Stimulated activated naive B cell treated with anti-CD40 and anti-IgM and Interleukin-4, amounts not matched to agents 10 μg/mL and 1 μg/mL and 100 μg/mL, for 72 hours (primary cell): ENCODE data around the gene IQCH.

Source experiments
- ATAC-seq, 2 donors: fragments of 150-1000 bp; cut with Tn5 transposase; replicated peaks; 2 replicates each; pipeline ENCODE4 v1.10.0; 2021; ENCODE audit warnings: moderate library complexity in 1 of 2
- DNase-seq: peaks from one replicate; pipeline ENCODE4 v3.0.0; 2021
- H3K27ac Mint-ChIP-seq: one replicate; pipeline ENCODE4 v1.8.0; 2022; ENCODE audit warnings: mild to moderate bottlenecking, mixed read lengths
- H3K27me3 Mint-ChIP-seq, 2 donors: one replicate each; pipeline ENCODE4 v1.8.0; 2022; ENCODE audit warnings: mixed read lengths in 2 of 2
- H3K36me3 Mint-ChIP-seq, 2 donors: one replicate each; pipeline ENCODE4 v1.8.0; 2022; ENCODE audit warnings: mixed read lengths in 2 of 2, mild to moderate bottlenecking in 1 of 2
- H3K4me1 Mint-ChIP-seq, 2 donors: one replicate each; pipeline ENCODE4 v1.8.0; 2022; ENCODE audit warnings: mixed read lengths in 2 of 2, mild to moderate bottlenecking in 1 of 2
- H3K4me3 Mint-ChIP-seq, 2 donors: one replicate each; pipeline ENCODE4 v1.8.0; 2022; ENCODE audit warnings: mild to moderate bottlenecking in 2 of 2, mixed read lengths in 2 of 2, moderate library complexity in 1 of 2
- H3K9me3 Mint-ChIP-seq, 2 donors: one replicate each; pipeline ENCODE4 v1.8.0; 2022; ENCODE audit warnings: mixed read lengths in 2 of 2, mild to moderate bottlenecking in 1 of 2

The IQCH gene

DNA sequence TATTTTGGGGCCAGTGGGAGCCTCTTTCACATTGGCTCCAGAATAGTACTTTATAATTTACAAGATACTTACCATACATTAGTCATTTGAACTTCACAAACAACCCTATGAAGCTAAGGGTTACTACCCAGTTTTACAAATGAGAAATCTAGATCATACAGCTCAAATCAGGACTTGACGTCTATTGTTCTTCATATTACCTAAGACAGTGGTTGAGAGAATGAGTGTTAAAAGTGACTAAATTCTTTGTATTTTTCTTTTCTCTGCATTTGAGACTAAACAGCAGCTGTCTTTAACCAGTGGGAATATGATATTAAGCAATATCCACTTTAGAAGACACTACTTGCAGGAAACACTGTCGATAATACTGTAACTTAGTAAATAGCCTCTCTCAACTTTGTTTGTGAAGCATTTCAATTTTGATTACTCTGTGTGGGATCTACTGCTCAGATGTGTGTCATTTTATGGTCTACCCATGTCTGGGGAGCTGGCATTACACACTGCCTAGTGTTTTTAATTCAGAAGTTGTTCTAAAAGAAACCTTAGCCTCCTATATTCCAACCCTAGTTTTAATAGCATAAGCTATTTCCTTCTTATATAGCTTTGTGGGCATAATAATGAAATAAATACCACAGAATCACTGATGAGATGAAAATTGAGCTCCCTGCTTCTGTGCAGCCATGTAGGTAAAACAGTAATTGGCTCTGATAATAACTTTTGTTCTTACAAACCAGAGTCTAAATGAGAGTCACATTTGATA is 45.9 kb downstream of the IQCH start:
- H3K27me3 Mint-ChIP-seq: no peaks in the 10 kb centered on the region
- no peaks in the 10 kb centered on the region for H3K9me3 Mint-ChIP-seq
- H3K4me1 Mint-ChIP-seq: peaks cover 11 to 15% of the 10 kb centered on the region in 2 donors
- DNase-seq (no peak), ATAC-seq (no peak)
- H3K27ac Mint-ChIP-seq: no peak overlapping the region
- no peaks in the 10 kb centered on the region for H3K36me3 Mint-ChIP-seq
- H3K4me3 Mint-ChIP-seq: no peak overlapping the region

GRCh38 chr15:67303490-67304363 is 49.1 kb downstream of the IQCH start:
- Mint-ChIP-seq H3K4me1 (no peaks in the 10 kb centered on the region), H3K27ac (no peak overlapping the region), H3K9me3 (no peaks in the 10 kb centered on the region), H3K4me3 (no peak overlapping the region), H3K36me3 (no peaks in the 10 kb centered on the region), H3K27me3 (no peaks in the 10 kb centered on the region)
- ATAC-seq (peak; percentile 51 to 53), DNase-seq (no peak)

- Mint-ChIP-seq H3K36me3 (no peaks in the 10 kb centered on the region), H3K27ac (no peak overlapping the region), H3K9me3 (no peaks in the 10 kb centered on the region), H3K4me3 (no peak overlapping the region), H3K4me1 (no peaks in the 10 kb centered on the region), H3K27me3 (no peaks in the 10 kb centered on the region)
- DNase-seq (no peak), ATAC-seq (no peak)
These were observed 50.2 kb downstream of the IQCH start for GRCh38 chr15:67304778-67305177.

DNA sequence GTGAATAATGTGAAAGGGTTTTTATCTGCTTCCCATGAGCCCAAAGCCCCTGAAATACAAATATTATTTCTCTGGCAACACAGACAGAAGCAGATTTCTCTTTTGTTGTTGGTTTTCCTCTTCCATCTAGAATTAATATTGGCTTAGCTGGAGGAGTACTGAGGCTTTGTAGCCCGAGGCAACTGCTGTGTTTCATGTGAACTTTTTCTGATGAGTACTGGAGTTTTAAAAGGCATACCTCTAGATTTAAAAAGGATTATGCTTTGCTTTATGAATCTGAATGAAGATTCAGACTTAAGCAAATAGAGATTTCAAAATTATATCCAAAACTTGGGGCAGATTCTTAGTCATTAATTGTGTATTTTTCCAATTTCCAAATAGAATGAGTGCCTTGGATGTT is 50.9 kb downstream of the IQCH start:
- no peaks in the 10 kb centered on the region for H3K36me3 Mint-ChIP-seq
- H3K27ac Mint-ChIP-seq: no peak overlapping the region
- ATAC-seq (no peak), DNase-seq (no peak)
- no peak overlapping the region for H3K4me3 Mint-ChIP-seq
- no peaks in the 10 kb centered on the region for H3K9me3 Mint-ChIP-seq
- no peaks in the 10 kb centered on the region for H3K27me3 Mint-ChIP-seq
- H3K4me1 Mint-ChIP-seq: no peaks in the 10 kb centered on the region

DNA sequence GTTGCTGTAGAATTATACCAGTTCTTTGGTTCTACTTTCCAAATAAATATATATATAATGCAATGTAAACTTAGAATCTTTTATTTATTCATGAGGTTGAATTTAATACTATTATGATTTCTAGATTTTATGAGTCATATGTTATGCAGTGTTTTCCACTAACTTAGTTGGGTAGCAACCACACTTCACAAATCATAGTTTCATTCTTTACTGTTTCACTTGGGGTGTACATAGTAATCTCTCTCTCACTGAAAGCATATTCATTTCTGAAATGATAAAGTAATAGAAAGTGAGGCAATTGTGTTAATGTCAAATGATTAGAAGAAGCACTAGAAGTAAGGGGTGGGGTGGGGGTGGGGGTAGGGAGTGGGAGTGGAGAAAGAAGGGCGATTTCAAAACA is 52.6 kb downstream of the IQCH start:
- no peak for DNase-seq
- no peak overlapping the region for H3K27ac Mint-ChIP-seq
- no peaks in the 10 kb centered on the region for H3K4me1 Mint-ChIP-seq
- no peak overlapping the region for H3K4me3 Mint-ChIP-seq
- no peaks in the 10 kb centered on the region for H3K9me3 Mint-ChIP-seq
- no peaks in the 10 kb centered on the region for H3K36me3 Mint-ChIP-seq
- peak; percentile 21 to 67 for ATAC-seq
- H3K27me3 Mint-ChIP-seq: no peaks in the 10 kb centered on the region

DNA sequence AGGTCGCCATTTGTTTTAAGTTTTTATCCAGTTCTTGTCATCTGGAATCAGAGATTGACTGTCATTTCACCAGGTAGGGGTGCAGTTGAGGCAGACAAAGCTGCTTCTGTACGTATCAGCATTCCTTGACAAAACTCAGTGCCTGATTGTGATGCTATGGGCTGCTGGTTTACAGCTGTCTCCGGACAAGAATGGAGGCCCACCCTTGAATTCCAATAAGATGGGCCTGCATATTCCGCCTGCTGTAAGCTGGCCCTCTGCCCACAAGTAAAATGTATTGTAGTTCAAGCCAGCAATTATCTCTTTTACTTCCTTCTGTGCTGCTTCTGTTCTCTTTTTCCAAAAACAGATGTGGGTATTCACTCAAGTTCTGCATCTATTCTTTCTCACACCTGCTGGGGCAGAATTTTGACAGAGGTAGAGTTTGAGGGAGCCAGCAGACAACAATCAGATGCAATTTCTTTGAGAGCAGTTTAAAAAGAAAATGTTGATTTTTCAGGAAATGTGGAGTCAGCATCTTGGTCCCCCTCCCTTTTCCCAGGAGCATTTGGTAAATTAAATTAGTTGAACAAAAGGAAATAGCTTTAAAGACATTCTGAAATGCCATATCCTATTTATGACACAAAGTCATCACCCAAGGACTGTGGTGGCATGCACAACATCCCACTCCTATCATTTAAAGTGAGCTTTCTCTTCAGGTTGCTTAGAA is 53.5 kb downstream of the IQCH start:
- no peaks in the 10 kb centered on the region for H3K27me3 Mint-ChIP-seq
- no peak overlapping the region for H3K27ac Mint-ChIP-seq
- H3K4me1 Mint-ChIP-seq: no peaks in the 10 kb centered on the region
- no peaks in the 10 kb centered on the region for H3K36me3 Mint-ChIP-seq
- DNase-seq: no peak
- H3K9me3 Mint-ChIP-seq: no peaks in the 10 kb centered on the region
- no peak for ATAC-seq
- no peak overlapping the region for H3K4me3 Mint-ChIP-seq

DNA sequence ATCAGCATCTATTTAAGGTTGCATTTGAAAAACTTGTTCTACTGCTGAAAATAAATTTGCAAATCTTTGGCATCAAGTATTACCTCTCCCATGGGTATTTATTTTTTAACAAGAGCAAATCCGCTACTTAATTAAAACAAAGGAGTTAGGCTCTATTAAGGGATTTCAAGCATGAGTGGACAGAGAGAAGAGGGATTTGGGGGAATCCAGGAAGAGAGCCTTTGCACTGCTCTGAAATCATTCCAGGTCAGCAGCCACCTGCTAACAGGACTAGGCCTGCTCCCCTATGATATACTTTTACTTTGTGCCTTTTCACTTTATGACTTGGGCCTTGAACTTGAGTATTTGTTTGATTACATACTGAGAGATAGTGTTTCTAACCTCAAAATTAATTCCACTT is 57.1 kb downstream of the IQCH start:
- H3K27me3 Mint-ChIP-seq: no peaks in the 10 kb centered on the region
- H3K4me1 Mint-ChIP-seq: no peaks in the 10 kb centered on the region
- no peak overlapping the region for H3K4me3 Mint-ChIP-seq
- ATAC-seq (no peak), DNase-seq (no peak)
- H3K27ac Mint-ChIP-seq: no peak overlapping the region
- no peaks in the 10 kb centered on the region for H3K9me3 Mint-ChIP-seq
- no peaks in the 10 kb centered on the region for H3K36me3 Mint-ChIP-seq

- no peaks in the 10 kb centered on the region for H3K36me3 Mint-ChIP-seq
These were observed 65.4 kb downstream of the IQCH start for GRCh38 chr15:67319961-67320360.

GRCh38 chr15:67321352-67321751 is 66.8 kb downstream of the IQCH start:
- ATAC-seq: no peak
- H3K4me1 Mint-ChIP-seq: peaks cover 5% of the 10 kb centered on the region in 2 donors
- no peak overlapping the region for H3K4me3 Mint-ChIP-seq
- H3K27me3 Mint-ChIP-seq: peaks cover 14 to 15% of the 10 kb centered on the region in 2 donors
- H3K27ac Mint-ChIP-seq: no peak overlapping the region
- H3K9me3 Mint-ChIP-seq: peaks cover 0 to 3% of the 10 kb centered on the region in 2 donors
- DNase-seq: no peak
- no peaks in the 10 kb centered on the region for H3K36me3 Mint-ChIP-seq

More at GRCh38 chr15:67319961-67320360, 65.4 kb downstream of the IQCH start:
- no peak for DNase-seq
- Mint-ChIP-seq H3K27me3 (peaks cover 11 to 15% of the 10 kb centered on the region in 2 donors), H3K27ac (no peak overlapping the region), H3K4me1 (peaks cover 5% of the 10 kb centered on the region in 2 donors), H3K4me3 (no peak overlapping the region), H3K9me3 (peaks cover 0 to 3% of the 10 kb centered on the region in 2 donors)
- ATAC-seq: no peak

- H3K36me3 Mint-ChIP-seq: no peaks in the 10 kb centered on the region
- no peak overlapping the region for H3K27ac Mint-ChIP-seq
- H3K4me3 Mint-ChIP-seq: no peak overlapping the region
- peaks cover 0 to 3% of the 10 kb centered on the region in 2 donors for H3K9me3 Mint-ChIP-seq
- ATAC-seq (no peak), DNase-seq (no peak)
- H3K27me3 Mint-ChIP-seq: peaks cover 14 to 15% of the 10 kb centered on the region in 2 donors
- peaks cover 5% of the 10 kb centered on the region in 2 donors for H3K4me1 Mint-ChIP-seq
These were observed 67.9 kb downstream of the IQCH start for GRCh38 chr15:67322481-67322880.

DNA sequence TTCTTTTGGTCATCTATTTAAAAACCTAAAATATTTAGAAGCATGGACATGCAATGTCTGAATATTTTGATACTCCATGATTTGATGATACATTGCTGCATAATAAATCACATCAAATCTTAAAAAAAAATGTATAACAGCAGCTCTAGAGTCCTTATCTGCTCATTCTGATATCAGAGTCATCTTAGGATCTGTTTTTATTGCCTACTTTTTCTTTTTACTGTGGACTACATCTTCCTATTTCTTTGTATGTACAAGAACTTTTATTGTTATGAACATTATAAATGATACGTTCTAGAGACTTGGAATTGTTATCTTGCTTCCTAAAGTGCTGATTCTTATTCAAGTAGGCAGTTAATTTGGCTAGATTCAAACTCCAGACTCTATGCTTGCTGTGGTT is 72.7 kb downstream of the IQCH start:
- ATAC-seq (no peak), DNase-seq (no peak)
- peaks cover 8 to 9% of the 10 kb centered on the region in 2 donors for H3K27me3 Mint-ChIP-seq
- H3K36me3 Mint-ChIP-seq: peaks cover 1 to 5% of the 10 kb centered on the region in 2 donors
- peaks cover 3 to 6% of the 10 kb centered on the region in 2 donors for H3K4me1 Mint-ChIP-seq
- H3K4me3 Mint-ChIP-seq: no peak overlapping the region
- peaks cover 3 to 6% of the 10 kb centered on the region in 2 donors for H3K9me3 Mint-ChIP-seq
- no peak overlapping the region for H3K27ac Mint-ChIP-seq

GRCh38 chr15:67327737-67328136 is 73.2 kb downstream of the IQCH start:
- no peak overlapping the region for H3K27ac Mint-ChIP-seq

DNA sequence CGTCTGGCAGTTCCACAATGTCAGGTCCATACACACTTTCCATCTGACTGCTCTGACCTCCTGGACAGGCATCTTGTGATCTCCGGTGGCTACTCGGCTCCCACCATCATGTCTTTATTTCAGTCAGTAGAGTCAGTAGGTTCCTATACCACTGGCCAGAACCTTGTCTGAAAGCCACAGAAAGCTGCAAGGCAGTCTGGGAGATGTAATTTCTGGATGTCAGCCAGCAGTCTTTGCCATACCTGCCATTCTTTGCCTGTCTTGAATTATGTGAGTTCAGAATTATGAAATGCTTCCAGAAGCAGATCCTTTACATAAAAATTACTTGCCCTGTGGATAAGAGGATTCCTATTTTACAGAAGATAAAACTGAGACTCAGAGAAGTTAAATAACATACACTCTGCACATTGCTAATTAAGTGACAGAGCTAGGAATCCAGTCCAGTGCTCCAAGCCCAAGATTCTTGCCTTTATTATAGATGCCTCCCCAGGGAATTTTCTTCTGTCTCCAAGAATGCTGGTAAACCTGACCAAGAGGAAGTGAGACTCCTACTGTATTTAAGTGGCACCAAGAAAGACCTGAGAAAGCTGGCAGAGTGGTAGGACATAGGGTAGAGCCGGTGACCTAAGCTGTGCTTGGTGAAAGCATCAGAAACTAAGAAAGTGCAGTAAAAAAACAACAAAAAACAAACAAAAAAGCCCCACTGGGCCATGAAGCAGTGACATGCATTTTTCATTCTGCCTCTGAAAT is 75.6 kb downstream of the IQCH start:
- Mint-ChIP-seq H3K9me3 (peaks cover 3% of the 10 kb centered on the region in 2 donors), H3K4me3 (no peak overlapping the region), H3K27ac (no peak overlapping the region), H3K36me3 (peaks cover 1 to 5% of the 10 kb centered on the region in 2 donors), H3K27me3 (peaks cover 9 to 11% of the 10 kb centered on the region in 2 donors), H3K4me1 (peaks cover 0 to 6% of the 10 kb centered on the region in 2 donors)
- DNase-seq: no peak
- peak; percentile 53 for ATAC-seq

More at GRCh38 chr15:67327737-67328136, 73.2 kb downstream of the IQCH start:
- Mint-ChIP-seq H3K36me3 (peaks cover 1 to 5% of the 10 kb centered on the region in 2 donors), H3K9me3 (peaks cover 3% of the 10 kb centered on the region in 2 donors), H3K27me3 (peaks cover 8 to 9% of the 10 kb centered on the region in 2 donors), H3K4me1 (peaks cover 0 to 6% of the 10 kb centered on the region in 2 donors), H3K4me3 (no peak overlapping the region)
- ATAC-seq (no peak), DNase-seq (no peak)
